ENCODE results near the gene RAB18. TPM values are rescaled to one million over a fixed set of nuclear protein-coding genes. Genes with fewer than 3 reads are reported as not detected.

RAB18 gene
- total and polyA plus RNA-seq, 9 of the 15 experiments (the other 6 are each of a cell fraction or from before 2014, with no cell fraction given), result 10.5 to 46.3 (median 32.5) TPM

DNA sequence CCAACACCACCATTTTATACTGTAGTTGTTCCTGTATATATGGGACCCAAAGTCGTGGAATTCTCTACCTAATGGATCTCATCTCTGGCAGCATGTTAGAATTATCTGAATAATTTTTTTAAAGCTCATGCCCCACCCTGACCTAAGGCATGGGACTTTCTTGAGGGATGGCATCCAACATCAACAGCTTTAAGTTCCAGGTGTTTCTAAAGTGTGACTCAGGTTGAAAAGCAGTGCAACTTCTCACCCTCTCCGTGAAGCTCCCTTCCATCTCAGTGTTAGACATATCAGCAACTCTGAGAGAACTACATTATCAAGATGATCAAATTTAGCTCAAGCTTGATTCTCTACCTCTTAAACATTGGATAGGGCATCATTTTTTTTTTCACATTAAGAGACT is 18.1 kb upstream of the RAB18 start (continued):
- no peak for TF ChIP-seq PYGO2 (tag; IDR thresholded peaks at IDR 0.05)
- no peak for TF ChIP-seq BRD9 (IDR thresholded peaks at IDR 0.05; ENCODE audit: low read depth, partially characterized antibody)
- TF ChIP-seq IRF2 (CRISPR knock-in tag; IDR thresholded peaks at IDR 0.05), result no peak
- TF ChIP-seq, protein P1, sequence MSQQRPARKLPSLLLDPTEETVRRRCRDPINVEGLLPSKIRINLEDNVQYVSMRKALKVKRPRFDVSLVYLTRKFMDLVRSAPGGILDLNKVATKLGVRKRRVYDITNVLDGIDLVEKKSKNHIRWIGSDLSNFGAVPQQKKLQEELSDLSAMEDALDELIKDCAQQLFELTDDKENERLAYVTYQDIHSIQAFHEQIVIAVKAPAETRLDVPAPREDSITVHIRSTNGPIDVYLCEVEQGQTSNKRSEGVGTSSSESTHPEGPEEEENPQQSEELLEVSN (IDR thresholded peaks at IDR 0.05; ENCODE audit: borderline replicate concordance in 1 of 2, extremely low read depth in 1 of 2, insufficient read depth in 1 of 2, insufficient read length in 1 of 2, low read depth in 1 of 2, low read length in 1 of 2, poor library complexity in 1 of 2, severe bottlenecking in 1 of 2), result no peak
- TF ChIP-seq, protein P2, sequence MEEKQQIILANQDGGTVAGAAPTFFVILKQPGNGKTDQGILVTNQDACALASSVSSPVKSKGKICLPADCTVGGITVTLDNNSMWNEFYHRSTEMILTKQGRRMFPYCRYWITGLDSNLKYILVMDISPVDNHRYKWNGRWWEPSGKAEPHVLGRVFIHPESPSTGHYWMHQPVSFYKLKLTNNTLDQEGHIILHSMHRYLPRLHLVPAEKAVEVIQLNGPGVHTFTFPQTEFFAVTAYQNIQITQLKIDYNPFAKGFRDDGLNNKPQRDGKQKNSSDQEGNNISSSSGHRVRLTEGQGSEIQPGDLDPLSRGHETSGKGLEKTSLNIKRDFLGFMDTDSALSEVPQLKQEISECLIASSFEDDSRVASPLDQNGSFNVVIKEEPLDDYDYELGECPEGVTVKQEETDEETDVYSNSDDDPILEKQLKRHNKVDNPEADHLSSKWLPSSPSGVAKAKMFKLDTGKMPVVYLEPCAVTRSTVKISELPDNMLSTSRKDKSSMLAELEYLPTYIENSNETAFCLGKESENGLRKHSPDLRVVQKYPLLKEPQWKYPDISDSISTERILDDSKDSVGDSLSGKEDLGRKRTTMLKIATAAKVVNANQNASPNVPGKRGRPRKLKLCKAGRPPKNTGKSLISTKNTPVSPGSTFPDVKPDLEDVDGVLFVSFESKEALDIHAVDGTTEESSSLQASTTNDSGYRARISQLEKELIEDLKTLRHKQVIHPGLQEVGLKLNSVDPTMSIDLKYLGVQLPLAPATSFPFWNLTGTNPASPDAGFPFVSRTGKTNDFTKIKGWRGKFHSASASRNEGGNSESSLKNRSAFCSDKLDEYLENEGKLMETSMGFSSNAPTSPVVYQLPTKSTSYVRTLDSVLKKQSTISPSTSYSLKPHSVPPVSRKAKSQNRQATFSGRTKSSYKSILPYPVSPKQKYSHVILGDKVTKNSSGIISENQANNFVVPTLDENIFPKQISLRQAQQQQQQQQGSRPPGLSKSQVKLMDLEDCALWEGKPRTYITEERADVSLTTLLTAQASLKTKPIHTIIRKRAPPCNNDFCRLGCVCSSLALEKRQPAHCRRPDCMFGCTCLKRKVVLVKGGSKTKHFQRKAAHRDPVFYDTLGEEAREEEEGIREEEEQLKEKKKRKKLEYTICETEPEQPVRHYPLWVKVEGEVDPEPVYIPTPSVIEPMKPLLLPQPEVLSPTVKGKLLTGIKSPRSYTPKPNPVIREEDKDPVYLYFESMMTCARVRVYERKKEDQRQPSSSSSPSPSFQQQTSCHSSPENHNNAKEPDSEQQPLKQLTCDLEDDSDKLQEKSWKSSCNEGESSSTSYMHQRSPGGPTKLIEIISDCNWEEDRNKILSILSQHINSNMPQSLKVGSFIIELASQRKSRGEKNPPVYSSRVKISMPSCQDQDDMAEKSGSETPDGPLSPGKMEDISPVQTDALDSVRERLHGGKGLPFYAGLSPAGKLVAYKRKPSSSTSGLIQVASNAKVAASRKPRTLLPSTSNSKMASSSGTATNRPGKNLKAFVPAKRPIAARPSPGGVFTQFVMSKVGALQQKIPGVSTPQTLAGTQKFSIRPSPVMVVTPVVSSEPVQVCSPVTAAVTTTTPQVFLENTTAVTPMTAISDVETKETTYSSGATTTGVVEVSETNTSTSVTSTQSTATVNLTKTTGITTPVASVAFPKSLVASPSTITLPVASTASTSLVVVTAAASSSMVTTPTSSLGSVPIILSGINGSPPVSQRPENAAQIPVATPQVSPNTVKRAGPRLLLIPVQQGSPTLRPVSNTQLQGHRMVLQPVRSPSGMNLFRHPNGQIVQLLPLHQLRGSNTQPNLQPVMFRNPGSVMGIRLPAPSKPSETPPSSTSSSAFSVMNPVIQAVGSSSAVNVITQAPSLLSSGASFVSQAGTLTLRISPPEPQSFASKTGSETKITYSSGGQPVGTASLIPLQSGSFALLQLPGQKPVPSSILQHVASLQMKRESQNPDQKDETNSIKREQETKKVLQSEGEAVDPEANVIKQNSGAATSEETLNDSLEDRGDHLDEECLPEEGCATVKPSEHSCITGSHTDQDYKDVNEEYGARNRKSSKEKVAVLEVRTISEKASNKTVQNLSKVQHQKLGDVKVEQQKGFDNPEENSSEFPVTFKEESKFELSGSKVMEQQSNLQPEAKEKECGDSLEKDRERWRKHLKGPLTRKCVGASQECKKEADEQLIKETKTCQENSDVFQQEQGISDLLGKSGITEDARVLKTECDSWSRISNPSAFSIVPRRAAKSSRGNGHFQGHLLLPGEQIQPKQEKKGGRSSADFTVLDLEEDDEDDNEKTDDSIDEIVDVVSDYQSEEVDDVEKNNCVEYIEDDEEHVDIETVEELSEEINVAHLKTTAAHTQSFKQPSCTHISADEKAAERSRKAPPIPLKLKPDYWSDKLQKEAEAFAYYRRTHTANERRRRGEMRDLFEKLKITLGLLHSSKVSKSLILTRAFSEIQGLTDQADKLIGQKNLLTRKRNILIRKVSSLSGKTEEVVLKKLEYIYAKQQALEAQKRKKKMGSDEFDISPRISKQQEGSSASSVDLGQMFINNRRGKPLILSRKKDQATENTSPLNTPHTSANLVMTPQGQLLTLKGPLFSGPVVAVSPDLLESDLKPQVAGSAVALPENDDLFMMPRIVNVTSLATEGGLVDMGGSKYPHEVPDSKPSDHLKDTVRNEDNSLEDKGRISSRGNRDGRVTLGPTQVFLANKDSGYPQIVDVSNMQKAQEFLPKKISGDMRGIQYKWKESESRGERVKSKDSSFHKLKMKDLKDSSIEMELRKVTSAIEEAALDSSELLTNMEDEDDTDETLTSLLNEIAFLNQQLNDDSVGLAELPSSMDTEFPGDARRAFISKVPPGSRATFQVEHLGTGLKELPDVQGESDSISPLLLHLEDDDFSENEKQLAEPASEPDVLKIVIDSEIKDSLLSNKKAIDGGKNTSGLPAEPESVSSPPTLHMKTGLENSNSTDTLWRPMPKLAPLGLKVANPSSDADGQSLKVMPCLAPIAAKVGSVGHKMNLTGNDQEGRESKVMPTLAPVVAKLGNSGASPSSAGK (IDR thresholded peaks at IDR 0.05), result no peak
- TF ChIP-seq EGR1 (conservative IDR thresholded peaks at IDR 0.05), result no peak
- TF ChIP-seq ZNF589 (CRISPR knock-in tag; IDR thresholded peaks at IDR 0.05; ENCODE audit: low read depth), result no peak
- TF ChIP-seq ZNF146 (CRISPR knock-in tag; IDR thresholded peaks at IDR 0.05; ENCODE audit: unreplicated experiment), result no peak

All from K562 (cell line).